GM18505 (cell line): ENCODE measurements around the gene MCM3AP.
"Not testable (repeated sequence)": the region's sequence is repeated elsewhere in the genome, so short reads cannot be mapped to it uniquely, and the experiment has no call there.

Source experiments
- ATAC-seq: cut with Tn5 transposase; IDR thresholded peaks from one replicate; pipeline ENCODE4 v1.9.1; 2021; ENCODE audit not compliant: unreplicated experiment
- POLR2A ChIP-seq: IDR thresholded peaks from 4 replicates; pipeline ENCODE4 v1.6.1; 2011; ENCODE audit warnings: borderline replicate concordance; ENCODE audit not compliant: insufficient read depth, insufficient read length; ENCODE audit errors: extremely low read depth

The MCM3AP gene

DNA sequence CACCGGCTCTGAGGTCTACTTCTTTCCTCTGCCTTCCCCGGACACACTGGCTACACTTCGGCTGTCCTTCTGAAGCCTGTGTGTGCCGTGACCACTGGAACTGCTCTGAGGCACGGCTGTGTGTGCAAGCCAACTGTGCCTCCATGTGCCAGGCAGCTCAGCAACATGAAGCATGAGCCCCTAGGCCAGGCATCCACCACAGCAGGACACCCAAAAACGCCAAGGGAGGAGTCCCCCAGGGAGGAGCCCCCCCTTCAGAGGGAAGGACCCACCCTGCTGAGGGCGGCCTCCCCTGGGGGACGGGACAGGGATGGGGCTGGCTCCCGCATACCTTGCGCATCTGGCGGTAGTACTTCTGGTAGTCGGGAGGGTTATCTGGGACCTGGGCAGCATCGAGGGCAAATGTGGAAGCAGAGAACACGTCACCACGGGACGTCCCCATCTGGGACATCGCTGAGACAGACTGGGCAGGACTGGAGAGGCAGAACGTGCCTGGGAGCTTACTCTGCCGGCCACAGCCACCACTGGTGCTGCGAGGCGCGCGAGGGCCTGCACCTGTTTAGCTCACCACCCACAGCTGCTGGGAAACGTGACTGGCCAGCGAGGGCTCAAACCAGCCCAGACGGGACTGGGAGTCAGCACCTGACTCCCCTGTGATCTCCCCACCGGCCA is 77.4 kb downstream of the MCM3AP start:
- no peak for TF ChIP-seq POLR2A
- ATAC-seq, result no peak

GRCh38 chr21:46207006-46207919 is 78.1 kb downstream of the MCM3AP start:
- no peak for ATAC-seq
- TF ChIP-seq POLR2A, result no peak

DNA sequence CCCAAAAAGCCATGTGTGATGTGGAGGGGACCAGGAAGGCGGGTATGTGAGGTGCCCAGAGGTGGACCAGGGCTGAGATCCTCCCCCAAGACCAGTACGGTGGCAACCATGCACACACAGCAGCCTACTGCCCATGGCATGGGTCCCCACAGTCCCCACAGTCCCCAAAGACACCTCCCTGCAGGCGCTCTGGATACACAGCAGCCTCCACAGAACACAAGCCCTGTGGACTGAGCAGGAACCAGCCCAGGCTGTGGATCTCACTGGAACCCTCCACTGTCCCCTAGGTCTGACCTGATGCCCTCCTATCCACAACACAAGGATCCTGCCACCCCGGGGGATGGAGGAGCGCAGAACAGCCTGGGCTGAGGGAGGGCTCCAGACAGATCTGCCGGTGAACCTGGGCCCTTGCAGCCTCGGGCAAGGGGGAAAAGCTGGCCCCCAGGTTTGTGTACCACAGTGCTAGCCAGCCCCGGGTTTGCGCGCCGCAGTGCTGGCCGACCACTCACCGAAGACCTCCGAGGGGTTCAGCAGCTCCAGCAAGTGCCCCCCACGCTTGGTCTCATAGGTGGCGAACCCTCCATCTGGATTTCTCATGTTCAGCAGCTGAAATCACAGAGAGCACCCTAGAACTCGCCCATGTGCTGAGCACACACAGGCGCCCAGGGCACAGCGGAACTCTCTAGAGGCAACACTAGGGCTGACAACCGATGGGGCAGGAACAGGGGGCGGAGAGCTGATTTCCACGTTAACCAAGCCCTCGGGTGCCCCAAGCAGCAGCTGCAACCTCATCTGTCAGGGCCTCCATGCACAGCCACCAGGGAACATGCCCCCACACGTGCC is 79.0 kb downstream of the MCM3AP start:
- no peak for TF ChIP-seq POLR2A
- ATAC-seq, result no peak

- TF ChIP-seq POLR2A, result no peak
- no peak for ATAC-seq
Measured at GRCh38 chr21:46205766-46206162, 79.6 kb downstream of the MCM3AP start.

- TF ChIP-seq POLR2A, result no peak
- no peak for ATAC-seq
Measured at GRCh38 chr21:46205166-46205565, 80.2 kb downstream of the MCM3AP start.

- ATAC-seq, result no peak
- no peak for TF ChIP-seq POLR2A
Measured at GRCh38 chr21:46203203-46203600, 82.2 kb downstream of the MCM3AP start.

DNA sequence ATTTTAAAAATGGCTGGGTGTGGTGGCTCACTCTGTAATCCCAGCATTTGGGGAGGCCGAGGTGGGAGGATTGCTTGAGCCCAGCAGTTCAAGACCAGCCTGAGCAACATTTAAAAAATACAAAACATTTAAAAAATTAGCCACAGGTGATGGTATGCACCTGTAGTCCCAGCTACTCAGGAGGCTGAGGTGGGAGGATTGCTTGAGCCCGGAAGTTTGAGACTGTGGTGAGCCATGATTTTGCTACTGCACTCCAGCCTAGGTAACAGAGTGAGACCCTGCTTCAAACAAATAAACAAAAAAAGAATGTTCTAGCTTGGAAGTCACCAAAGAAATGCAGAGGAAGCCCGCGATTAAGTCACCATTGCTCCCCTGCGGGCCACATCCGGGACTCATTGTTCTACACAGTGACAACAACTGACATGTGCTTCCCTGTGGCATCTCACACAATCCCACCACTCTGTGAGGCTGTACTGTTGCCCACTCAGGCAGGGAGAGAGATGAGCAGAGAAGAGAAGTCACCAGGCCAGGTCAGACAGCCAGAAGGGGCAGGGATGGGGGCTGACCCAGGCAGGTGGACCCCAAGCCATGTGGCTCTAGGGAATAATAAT is 82.7 kb downstream of the MCM3AP start:
- ATAC-seq, result no peak
- no peak for TF ChIP-seq POLR2A

- not testable (repeated sequence) for ATAC-seq
Measured at GRCh38 chr21:46200877-46201803, 84.3 kb downstream of the MCM3AP start.

GRCh38 chr21:46199436-46200373 is 85.7 kb downstream of the MCM3AP start:
- no peak for TF ChIP-seq POLR2A
- ATAC-seq, result no peak

DNA sequence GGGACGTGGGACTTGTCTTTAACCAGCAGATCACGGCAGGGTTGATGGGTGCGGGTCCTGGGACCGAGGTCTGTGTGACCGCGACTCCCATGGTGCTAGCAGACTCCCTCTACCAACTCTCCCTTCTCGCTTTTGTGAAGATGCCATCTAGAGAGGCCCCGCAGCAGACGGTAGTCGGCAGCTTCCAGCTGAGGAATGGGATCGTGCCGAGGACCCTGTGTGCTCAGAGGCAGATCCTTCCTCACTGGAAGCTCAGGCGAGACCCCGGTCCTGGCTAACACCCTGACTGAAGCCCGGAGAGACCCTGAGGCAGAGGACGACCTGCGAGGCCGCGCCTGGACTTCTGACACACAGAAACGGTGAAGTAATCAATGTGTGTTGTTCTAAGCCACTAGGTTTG is 88.7 kb downstream of the MCM3AP start:
- TF ChIP-seq POLR2A, result no peak
- ATAC-seq, result no peak

DNA sequence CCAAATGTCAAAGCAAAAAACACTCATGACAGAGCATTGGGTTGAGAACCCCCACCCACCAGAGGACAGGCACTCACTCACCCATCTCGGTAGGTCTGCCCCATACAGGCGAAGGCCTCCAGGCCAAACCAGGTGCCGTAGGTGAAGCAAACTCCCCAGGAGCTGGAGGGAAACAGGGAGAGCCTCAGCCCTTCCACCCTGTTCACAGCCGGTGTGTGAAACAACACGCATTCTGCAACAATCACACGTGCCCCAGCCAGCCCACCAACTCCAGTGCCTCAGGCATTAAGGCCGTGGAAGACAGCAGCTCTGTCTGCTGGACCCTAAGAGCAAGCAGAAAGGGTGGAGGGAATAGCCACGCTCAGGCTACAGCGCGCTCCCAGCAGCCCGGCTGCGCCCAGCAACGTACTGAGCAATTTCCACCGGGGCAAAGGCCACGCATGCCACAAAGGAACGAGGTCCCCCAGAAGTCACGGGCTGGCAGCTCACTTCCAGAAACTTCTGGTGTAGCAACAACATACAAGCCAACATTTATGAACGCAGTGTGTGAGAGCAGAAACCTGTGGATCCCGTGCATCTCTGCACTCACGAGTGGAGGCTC is 89.7 kb downstream of the MCM3AP start:
- ATAC-seq, result no peak
- TF ChIP-seq POLR2A, result no peak
